HG02588 (cell line): ENCODE data around the gene LHPP.

Experiments used
- ATAC-seq: cut with Tn5 transposase; IDR thresholded peaks from one replicate; pipeline ENCODE4 v1.9.1; 2021; ENCODE audit warnings: mild to moderate bottlenecking, moderate library complexity; ENCODE audit not compliant: unreplicated experiment

The LHPP gene

DNA sequence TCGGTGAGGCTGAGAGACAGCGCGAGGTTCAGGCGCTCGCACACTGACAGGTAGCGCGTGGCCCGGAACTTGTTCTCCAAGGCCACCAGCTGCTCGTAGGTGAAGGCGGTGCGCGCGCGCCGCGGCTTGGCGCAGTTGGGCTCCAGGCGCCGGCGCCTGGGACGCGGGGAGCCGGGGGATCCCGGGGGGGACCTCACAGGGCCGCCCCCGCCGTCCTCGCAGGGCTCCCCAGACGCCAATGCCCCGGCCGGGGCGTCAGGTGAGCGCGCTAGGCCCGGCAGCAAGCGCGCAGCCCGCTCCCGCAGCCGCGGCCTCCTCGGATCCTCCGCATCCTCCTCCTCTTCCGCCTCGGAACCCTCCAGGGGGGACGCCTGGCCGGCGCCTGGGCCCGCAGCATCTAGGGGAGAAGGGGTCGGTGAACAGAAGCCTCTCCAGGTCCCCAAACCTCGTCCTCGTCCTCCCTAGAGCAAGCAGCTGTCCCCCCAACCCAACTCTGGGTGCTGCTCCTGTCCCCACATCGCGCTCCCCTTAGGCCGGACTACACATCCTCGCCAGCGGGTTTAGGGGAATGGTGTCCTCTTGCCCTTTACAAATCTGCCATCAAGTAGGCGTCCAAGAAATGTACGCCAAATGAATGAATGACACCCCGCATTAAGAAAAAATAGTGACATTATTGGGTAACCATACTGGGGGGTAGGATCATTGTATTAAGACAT is 13.7 kb upstream of the LHPP start:
- ATAC-seq: no peak

DNA sequence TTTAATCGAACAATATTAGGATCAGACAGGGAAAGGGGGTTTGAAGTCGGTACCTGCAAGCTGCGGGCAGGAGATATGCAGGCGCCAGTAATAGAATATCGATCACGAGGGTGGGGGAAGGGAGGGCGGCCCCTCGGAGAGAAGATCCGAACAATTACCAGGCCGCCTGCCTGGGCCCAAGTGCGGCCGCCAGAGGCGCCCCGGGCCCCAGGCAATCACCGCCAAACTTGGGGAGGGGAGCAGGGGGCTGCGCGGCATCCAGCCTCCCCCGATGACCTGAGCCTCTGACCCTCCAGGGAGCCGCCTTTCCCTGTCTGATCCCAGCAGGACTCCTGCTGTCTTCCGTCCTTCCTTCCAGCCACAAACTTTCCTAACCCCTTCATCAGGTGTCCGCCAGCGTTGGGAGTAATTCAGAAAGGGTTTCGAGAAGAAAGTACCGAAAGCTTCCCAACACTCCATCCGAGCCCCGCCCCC is 12.9 kb upstream of the LHPP start:
- ATAC-seq: no peak

DNA sequence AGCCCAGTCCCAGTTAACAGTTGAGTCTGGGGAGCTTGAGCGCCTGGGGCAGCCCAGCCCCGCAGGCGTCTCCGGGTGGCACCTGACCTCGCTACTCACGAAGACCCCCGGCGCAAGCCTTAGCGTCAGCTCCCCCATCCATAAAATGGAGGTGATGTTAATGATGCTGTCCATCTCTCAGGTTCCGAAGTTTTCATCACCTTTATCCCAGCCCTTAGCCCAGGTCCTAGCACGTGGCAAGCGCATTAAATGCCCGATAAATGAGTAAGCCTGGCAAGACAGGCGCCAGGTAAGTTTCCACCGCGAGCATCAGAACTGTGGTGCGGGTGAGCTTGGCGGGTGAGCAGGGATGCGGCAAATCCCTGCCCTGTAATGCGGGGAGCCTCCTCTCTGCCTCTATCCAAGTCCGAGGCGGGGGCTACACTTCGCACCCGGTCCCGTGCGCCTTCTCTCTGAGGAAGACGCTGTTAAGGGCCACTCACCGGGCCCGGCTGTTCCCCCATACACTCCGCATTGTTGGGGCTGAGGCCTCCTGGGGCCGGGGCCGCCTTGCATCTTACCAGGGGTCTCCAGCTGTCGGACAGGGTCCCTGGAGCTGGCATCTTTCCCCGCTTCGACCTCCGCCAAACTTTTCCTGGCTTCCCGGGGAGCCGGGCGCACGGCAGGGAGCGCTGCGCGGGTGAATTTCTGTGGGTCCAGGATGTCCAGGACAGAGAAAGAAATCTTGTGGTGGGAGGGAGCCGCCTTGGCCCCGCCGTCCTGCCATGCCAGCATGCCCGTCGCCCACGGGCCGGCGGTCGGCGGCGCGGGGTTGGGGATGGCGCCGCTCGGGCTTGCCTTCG is 12.2 kb upstream of the LHPP start:
- ATAC-seq: no peak

DNA sequence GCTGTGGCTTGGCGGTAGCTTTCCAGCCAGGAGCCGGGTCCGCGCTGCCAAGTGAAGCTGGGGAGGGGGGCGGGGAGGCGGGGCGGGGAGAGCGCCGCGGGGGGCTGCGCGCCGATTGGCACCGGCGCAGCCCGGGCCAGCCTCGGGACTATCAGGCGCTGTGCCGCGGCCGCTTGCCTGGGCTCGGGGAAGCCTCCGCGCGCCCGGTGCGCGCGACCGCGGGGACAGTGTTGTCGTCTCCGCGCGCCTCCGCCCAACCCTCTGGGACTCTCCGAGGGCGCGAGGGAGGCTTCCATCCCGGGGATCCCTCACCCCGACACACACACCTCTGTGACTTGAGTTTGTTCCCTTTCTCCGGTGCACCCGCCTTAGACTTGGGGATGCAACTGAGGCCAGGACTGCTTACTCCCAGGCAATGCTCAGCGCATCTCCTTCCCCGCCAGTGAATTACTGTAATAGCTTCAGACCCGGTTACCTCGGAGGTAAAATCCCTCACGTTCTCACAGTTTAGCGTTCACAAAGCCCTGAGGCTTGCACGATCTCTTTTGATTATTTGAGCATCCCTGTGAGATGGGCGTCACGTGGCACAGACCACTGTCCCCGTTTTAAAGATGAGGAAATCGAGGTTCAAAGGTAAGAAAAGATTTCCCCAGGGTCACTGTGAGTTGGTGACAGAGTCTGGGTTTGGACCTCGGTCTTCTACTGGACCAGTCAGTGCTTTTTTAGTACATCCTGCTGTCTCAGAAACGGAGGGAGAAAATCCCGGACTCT is 11.4 kb upstream of the LHPP start, which contains the start of gene NKX1-2:
TSS of gene NKX1-2 (minus strand) at position 24 of the 771 bp plus-strand sequence. CDS start 92 bp downstream, outside the sequence.
- ATAC-seq: no peak

DNA sequence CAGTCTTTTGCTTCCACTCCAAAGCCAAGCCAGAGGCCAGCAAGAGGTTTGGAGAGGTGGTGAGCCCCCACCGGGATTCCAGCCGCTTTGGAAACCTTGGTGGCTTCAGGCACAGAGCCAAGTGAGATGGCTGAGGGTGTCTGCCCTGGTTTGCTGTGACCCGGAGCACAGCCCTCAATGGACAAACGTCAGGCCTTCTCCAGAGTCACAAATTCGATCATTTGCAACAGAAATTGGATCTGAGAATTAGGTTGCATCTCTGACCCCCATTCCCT is 10.9 kb upstream of the LHPP start:
- no peak for ATAC-seq

DNA sequence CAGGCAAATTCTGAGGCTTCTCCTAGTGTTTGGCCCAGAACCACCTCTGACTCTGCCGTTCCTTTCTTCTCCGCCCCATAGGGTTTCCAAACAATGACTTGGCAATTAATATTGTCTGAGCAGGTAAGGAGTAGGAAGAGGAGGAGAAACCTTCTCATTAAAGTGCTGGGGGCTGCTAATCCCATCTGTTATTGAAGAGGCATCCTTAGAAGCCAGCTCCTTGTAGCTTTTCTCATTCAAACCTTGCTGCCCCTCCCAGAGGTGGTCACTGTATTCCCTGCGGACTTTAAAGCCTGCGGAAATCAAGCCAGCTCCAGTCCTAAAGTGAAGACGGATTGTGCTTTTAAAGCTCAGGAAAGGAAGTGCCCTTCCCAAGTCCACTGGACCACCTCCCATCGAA is 10.3 kb upstream of the LHPP start:
- no peak for ATAC-seq

DNA sequence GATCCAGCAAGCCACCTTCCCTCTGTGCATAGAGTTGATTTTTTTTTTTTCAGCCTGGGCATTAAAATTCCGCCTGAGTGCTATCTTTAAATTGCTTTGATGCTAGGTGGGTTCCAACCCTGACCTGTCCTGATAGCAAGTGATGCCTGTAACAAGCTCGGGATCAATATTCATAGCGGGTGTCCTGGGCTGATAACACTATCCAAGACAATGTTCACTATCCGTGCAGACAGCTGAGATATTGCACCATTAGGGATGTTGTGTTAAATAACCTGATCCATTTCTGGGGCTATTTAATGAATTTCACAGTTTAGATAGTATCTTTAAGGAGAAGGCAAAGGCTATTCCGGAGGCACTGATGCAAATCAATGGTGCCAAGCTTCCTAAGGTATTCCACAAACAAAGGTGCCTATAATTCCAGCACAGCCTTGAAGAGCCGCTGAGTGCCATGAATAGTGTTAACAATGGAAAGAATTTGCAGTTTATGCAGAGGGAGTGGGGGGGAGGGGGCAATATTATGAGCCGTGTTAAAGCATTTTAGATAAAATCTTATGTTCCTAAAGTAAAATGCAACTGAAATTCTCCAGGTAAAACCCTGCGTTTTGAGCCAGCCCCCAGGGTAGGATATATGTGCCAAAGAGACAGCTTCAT is 7.5 kb upstream of the LHPP start:
- ATAC-seq: no peak

DNA sequence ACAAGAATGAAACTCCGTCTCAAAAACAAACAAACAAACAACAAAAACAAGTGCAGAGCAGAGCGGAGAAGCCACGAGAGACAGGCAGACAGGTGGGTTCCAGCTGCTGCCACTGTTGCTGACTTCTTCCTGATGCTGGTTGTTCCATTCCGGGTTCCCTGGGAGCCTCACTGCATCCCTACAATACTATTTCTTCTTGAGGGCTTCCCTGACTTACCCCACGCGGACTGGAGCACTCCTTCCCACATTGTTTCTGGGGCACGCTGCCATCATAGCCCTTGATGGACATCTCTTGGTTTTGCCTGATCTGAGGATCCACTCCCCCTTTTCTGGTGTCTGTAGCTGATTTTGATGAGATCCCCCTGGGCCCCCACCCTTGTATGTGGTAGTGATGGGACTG is 6.2 kb upstream of the LHPP start:
- no peak for ATAC-seq

DNA sequence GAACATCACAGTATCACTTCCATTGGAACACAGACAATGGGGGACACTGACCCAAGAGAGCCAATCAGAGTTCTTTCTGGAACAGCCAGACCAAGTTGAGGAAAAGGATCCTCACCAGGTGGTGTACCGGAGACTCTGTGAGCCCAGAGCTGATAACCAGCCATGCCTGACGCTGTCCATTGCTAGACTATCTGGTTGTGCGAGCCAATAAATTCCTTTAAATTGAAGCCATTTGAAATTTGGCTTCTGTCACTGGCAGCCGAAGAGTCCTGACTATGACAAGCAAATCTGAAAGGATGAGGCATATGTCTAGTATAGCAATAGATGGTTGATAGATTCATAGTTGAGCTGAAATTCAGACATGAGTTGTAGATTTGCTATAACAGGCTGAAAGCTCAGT is 3.1 kb upstream of the LHPP start:
- ATAC-seq: no peak

DNA sequence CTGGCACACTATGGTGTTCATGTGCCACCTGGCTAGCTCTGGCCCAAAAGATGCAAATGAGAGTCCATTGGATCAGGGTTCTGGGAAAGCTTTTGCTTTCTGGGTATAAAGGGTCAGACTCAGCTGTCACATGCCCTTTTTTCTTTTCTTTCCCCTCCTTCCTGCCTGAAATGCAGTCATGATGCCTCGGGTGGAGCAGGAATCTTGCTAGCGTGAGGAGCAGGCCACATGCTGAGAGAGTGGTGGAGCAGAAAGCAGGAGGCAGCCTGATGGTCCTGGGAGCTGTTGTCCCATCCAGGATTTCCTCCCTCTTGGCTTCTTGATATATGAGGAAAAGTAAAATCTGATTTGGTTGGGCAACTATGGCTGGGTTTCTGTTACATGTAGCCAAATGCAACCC is 2.7 kb upstream of the LHPP start:
- ATAC-seq: no peak

DNA sequence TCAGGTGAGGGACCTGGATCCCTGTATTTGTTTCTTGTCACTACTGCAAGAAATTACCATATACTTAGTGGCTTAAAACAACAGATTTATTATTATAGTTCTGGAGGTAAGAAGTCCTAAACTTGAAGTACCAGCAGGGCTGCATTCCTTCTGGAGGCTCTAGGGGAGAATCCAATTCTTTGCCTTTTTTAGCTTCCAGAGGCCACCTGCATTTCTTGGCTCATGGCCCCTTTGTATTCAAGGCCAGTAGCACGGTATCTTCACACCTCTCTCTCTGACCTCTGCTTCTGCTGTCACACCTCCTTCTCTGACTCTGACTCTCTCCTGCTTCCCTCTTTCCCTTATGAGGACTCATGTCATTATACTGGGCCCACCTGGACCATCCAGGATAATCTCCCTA is 2.2 kb upstream of the LHPP start:
- no peak for ATAC-seq

DNA sequence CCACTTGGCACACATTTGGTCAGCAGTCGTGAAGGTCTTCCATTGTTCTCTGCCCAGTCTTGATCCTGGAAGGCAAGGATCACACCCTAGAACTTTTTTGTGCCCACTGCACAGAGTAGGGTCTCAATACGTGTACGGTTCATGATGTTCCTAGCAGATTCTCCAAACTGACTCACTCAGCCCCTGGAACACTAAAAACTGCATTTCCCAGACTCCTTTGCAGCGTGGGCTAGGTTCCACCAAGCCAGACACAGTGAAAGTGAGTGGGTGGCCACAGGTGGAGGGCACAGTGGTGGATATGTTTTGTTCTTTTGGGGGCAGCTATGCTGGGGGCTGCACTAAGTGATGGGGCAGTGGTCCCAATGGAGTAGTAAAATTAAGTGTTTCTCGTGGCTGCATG is 1.5 kb upstream of the LHPP start:
- ATAC-seq: no peak

DNA sequence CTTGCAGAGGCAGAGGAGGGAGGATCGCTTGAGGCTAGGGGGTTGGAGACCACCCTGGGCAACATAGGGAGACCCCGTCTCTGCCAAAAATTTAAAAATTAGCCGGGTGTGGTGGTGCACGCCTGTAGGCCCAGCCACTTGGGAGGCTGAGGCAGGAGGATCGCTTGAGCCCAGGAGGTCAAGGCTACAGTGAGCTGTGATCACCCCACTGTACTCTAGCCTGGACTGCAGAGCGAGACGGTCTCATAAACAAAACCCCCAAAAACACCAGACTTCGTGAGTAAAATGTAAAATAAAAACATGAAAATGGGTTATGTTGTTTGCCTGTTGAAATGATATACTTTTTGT is 699 bp downstream of the LHPP start:
- ATAC-seq: no peak

DNA sequence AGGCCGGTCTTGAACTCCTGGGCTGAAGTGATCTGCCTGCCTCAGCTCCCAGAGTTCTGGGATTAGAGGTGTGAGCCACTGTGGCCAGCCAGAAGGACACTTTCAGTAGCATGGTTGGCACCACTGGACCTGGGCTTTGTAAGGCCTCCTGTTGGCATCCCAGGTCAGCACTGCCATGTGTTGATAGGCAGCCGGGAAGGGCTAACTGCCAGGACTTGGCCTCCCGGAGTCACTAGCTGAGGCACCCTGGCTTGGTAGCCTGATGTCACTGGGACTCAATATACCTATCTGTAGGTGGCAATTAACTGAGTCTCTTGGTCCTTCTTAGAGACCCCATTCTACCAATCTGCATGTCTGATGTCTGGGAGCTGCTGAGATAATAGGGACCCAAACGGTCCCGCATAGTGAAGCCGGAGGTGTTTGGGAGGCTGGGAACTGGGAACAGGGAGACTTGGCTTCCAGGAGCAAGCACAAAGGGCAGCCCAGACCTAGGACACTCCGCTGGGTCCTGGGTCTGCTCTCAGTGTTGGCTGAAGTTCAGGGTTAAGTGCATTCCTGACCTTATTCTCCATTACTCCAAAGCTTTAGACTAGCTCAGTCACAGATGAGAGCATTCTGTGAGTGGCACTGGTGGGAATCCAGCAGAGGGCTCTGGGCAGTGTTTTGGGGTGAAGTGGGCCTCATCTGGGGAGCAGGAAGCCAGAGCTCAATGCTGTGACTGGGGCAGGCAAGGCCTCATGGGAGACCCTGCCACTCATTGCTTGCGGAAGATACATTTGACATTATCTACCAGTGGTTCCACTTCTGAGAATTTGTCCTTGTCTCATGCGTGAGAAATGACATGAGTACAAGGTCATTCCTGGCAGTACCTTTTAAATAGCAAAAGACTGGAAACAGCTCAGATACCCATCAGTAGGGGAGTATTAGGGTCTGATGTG is 2.7 kb downstream of the LHPP start:
- no peak for ATAC-seq

DNA sequence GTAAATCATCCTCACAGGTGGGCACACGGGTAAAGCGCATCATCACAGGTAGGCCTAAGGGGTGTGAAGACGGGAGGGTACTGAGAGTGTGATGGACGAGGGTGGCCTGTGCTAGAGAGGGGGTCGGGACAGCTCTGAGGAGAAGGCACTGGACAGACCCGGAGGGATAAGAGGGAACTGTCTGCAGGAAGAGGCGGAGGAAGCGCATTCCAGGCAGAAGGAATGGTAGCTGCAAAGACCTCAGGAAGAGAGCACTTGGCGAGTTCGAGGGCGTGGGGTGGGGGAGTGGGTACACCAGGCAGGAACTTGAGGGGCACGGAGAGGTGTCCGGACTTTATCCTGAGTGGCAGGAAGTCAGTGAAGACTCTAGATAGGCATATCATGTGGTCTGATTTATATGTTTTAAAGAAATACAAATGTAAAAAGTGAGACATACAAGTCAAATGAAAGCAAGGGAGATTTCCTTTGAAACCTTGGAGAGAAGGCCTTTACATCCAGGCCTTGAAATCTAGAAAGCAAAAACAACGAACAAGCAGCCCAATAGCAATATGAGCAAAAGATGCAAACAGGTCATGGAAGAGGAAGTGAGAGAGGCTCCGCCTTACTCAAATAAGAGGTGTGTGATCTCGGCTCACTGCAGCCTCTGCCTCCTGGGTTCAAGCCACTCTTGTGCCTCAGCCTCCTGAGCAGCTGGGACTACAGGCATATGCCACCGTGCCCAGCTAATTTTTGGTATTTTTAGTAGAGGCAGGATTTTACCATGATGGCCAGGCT is 3.6 kb downstream of the LHPP start:
- ATAC-seq: no peak

DNA sequence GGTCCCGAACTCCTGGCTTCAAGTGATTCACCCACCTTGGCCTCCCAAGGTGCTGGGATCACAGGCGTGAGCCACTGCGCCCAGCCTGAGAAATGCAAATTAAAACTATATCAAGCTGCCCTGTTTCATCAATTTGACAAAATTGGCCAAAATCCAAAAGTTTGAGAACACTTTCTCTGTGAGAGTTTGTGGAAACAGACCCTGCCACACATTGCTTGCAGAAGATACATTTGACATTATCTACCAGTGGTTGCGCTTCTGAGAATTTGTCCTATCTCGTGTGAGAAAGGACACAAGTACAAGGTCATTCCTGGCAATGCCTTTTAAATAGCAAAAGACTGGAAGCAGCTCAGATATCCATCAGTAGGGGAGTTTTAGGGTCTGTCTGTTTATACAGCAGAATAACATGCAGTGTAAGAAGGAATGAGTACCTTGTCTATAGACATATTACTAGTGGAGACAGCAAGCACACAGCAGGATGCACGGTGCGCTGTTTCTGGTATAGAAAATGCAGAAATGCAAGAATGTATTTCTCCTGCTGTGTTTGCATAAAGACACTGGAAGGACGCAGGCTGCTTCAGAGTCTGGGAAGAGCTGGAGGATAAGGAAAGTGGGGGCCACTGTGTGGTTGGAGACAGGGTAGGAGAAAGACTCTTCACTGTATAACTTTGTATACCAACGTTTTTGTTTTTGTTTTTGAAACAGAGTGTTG is 4.3 kb downstream of the LHPP start:
- no peak for ATAC-seq

DNA sequence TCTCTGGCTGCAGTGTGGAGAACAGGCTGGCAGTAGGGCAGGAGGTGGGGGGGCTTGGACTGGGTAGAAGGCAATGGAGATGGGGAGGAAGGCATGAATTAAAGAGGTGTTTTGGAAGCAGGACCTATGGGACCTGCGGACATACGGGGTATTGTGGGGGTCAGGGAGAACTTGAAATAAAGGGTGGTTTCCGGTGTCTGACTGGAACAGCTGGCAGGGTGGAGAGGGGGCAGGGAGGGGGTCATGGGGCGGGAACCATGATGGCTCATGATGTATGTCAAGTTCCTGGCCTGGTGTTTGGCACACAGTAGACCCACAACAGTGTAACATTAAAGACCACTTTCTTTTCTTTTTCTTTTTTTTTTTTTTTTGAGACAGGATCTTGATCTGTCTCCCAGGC is 5.5 kb downstream of the LHPP start:
- no peak for ATAC-seq

DNA sequence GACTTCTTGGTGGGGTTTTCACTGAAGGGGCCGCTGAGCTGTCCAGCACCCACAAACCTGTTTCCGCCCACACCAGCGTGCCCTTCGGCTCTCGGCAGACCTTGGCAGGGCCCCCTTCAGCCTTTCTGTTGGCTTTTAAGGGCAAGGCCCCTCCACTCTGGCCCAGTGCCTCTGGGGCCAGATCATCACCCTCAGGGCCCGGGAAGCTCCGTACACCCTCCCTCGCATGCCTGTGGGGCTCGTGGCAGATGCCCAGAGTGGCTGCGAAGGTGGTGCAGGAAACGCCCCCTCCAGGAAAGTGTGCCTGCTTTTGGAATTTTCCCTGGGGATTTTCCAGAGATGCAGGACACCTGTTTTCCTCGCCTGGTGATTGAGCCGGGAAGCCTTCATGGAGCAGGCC is 7.0 kb downstream of the LHPP start:
- ATAC-seq: no peak

DNA sequence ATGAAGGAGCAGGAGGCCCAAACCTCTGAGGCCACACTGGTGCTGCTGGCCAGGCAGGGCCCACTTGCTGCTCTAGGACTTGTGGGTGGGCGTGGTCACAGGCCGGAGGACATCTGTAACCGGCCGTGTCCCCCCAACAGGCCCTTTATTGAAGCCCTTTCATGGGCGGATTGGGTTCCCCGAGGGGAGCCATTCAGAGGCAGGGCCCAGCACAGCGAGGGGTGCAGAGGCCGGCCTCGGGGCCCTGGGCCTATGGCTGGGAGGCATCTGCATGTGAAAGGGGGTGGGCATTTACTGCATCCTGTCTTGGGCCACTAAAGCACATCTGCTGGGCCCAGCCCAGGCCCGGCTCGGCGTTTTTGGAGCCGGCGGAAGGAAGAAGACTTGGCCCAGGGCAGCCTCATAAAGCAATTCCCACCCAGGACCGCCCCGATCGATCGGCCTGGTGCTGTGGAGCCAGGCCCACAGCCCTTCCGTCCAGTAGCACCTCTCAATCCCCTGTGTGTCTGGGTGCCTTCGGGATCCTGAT is 8.4 kb downstream of the LHPP start:
- ATAC-seq: no peak
